ENCODE data around the gene PARP11.

GRCh38 chr12:3911409-3911808, 38.2 kb upstream of the PARP11 start:
- TF ChIP-seq, protein P1, sequence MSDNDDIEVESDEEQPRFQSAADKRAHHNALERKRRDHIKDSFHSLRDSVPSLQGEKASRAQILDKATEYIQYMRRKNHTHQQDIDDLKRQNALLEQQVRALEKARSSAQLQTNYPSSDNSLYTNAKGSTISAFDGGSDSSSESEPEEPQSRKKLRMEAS (IDR thresholded peaks at IDR 0.05), result no peak
- TF ChIP-seq RAD21 (IDR thresholded peaks at IDR 0.05), result no peak
- TF ChIP-seq, protein P2, sequence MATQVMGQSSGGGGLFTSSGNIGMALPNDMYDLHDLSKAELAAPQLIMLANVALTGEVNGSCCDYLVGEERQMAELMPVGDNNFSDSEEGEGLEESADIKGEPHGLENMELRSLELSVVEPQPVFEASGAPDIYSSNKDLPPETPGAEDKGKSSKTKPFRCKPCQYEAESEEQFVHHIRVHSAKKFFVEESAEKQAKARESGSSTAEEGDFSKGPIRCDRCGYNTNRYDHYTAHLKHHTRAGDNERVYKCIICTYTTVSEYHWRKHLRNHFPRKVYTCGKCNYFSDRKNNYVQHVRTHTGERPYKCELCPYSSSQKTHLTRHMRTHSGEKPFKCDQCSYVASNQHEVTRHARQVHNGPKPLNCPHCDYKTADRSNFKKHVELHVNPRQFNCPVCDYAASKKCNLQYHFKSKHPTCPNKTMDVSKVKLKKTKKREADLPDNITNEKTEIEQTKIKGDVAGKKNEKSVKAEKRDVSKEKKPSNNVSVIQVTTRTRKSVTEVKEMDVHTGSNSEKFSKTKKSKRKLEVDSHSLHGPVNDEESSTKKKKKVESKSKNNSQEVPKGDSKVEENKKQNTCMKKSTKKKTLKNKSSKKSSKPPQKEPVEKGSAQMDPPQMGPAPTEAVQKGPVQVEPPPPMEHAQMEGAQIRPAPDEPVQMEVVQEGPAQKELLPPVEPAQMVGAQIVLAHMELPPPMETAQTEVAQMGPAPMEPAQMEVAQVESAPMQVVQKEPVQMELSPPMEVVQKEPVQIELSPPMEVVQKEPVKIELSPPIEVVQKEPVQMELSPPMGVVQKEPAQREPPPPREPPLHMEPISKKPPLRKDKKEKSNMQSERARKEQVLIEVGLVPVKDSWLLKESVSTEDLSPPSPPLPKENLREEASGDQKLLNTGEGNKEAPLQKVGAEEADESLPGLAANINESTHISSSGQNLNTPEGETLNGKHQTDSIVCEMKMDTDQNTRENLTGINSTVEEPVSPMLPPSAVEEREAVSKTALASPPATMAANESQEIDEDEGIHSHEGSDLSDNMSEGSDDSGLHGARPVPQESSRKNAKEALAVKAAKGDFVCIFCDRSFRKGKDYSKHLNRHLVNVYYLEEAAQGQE (IDR thresholded peaks at IDR 0.05), result no peak
- TF ChIP-seq CTCF (IDR thresholded peaks at IDR 0.05; ENCODE audit: low read depth, low read length, missing input control), result no peak
- no peak for TF ChIP-seq JUND (IDR thresholded peaks at IDR 0.05)
- TF ChIP-seq GABPA (IDR thresholded peaks at IDR 0.05 in 1 of 2, conservative IDR thresholded peaks at IDR 0.05 in 1 of 2), result no peak
- TF ChIP-seq TAF1 (conservative IDR thresholded peaks at IDR 0.05), result no peak
- TF ChIP-seq EGR1 (IDR thresholded peaks at IDR 0.05; ENCODE audit: low read depth in 2 of 2), result no peak
- no peak for TF ChIP-seq SP1 (IDR thresholded peaks at IDR 0.05)
- TF ChIP-seq YY1 (IDR thresholded peaks at IDR 0.05), result no peak

All from liver (tissue), 3 donors.